Measurements from ENCODE around the gene GMDS. TPM values are rescaled to one million over a fixed set of nuclear protein-coding genes. Genes with fewer than 3 reads are reported as not detected.

The GMDS gene
- total RNA-seq, 2 experiments from 2014 or later = 31.1 to 35.9 TPM

- peak overlapping the region; percentile 38 for H3K4me3 Mint-ChIP-seq
- H3K27ac Mint-ChIP-seq = no peak overlapping the region
- ChIA-PET POLR2A (no interaction called here), CTCF (interaction anchor here (1.7 to 2.9 kb wide), 2 partner anchors 12 to 496 kb away, joined by 6 to 10 read pairs; no protein-coding TSS in a partner anchor)
- no peak for DNase-seq
- H3K9me3 Mint-ChIP-seq = no peaks in the 10 kb centered on the region
- H3K36me3 Mint-ChIP-seq (ENCODE audit: low read depth) = peaks cover 4% of the 10 kb centered on the region
- peaks cover 38% of the 10 kb centered on the region for H3K4me1 Mint-ChIP-seq
- peaks cover 63% of the 10 kb centered on the region for H3K27me3 Mint-ChIP-seq
Measured at GRCh38 chr6:1608222-1609040, 637.0 kb downstream of the GMDS start.

GRCh38 chr6:1607516-1608221, 637.7 kb downstream of the GMDS start:
- POLR2A ChIA-PET = no interaction called here
- H3K4me1 Mint-ChIP-seq = peaks cover 37% of the 10 kb centered on the region
- CTCF ChIA-PET = interaction anchor here (0.7 to 2.9 kb wide), 4 partner anchors 8 to 497 kb away, joined by 3 to 10 read pairs (median 6); no protein-coding TSS in a partner anchor
- H3K27ac Mint-ChIP-seq = peak overlapping the region; percentile 76
- H3K36me3 Mint-ChIP-seq (ENCODE audit: low read depth) = peaks cover 4% of the 10 kb centered on the region
- no peaks in the 10 kb centered on the region for H3K9me3 Mint-ChIP-seq
- peaks cover 63% of the 10 kb centered on the region for H3K27me3 Mint-ChIP-seq
- DNase-seq = no peak
- H3K4me3 Mint-ChIP-seq = peak overlapping the region; percentile 38

GRCh38 chr6:1606780-1607515, 638.5 kb downstream of the GMDS start:
- ChIA-PET POLR2A (no interaction called here), CTCF (interaction anchor here (0.7 to 2.9 kb wide), 5 partner anchors 8 to 497 kb away, joined by 3 to 10 read pairs (median 5); no protein-coding TSS in a partner anchor)
- peaks cover 32% of the 10 kb centered on the region for H3K4me1 Mint-ChIP-seq
- H3K36me3 Mint-ChIP-seq (ENCODE audit: low read depth) = peaks cover 4% of the 10 kb centered on the region
- H3K27ac Mint-ChIP-seq = peak overlapping the region; percentile 76
- peaks cover 63% of the 10 kb centered on the region for H3K27me3 Mint-ChIP-seq
- no peak for DNase-seq
- H3K9me3 Mint-ChIP-seq = no peaks in the 10 kb centered on the region
- H3K4me3 Mint-ChIP-seq = peak overlapping the region; percentile 15

GRCh38 chr6:1605893-1606779, 639.3 kb downstream of the GMDS start:
- ChIA-PET POLR2A (no interaction called here), CTCF (interaction anchor here (1.0 to 2.9 kb wide), 3 partner anchors 9 to 11 kb away, joined by 3 to 10 read pairs (median 5); no protein-coding TSS in a partner anchor)
- DNase-seq = no peak
- no peaks in the 10 kb centered on the region for H3K9me3 Mint-ChIP-seq
- H3K27me3 Mint-ChIP-seq = peaks cover 66% of the 10 kb centered on the region
- H3K36me3 Mint-ChIP-seq (ENCODE audit: low read depth) = peaks cover 4% of the 10 kb centered on the region
- H3K27ac Mint-ChIP-seq = no peak overlapping the region
- H3K4me1 Mint-ChIP-seq = peaks cover 30% of the 10 kb centered on the region
- H3K4me3 Mint-ChIP-seq = no peak overlapping the region

GRCh38 chr6:1605004-1605892, 640.2 kb downstream of the GMDS start:
- Mint-ChIP-seq H3K4me1 (peaks cover 26% of the 10 kb centered on the region), H3K9me3 (no peaks in the 10 kb centered on the region), H3K36me3 (ENCODE audit: low read depth) (peaks cover 4% of the 10 kb centered on the region), H3K27me3 (peaks cover 71% of the 10 kb centered on the region), H3K4me3 (no peak overlapping the region), H3K27ac (peak overlapping the region; percentile 46)
- DNase-seq = no peak
- ChIA-PET CTCF (interaction anchor here (0.6 to 1.0 kb wide), 3 partner anchors 12 to 13 kb away, joined by 3 to 4 read pairs (median 3); no protein-coding TSS in a partner anchor), POLR2A (no interaction called here)

GRCh38 chr6:1604158-1605003, 641.0 kb downstream of the GMDS start:
- CTCF ChIA-PET = interaction anchor here (0.6 to 0.7 kb wide), 2 partner anchors 12 to 13 kb away, joined by 3 to 4 read pairs; no protein-coding TSS in a partner anchor
- peaks cover 26% of the 10 kb centered on the region for H3K4me1 Mint-ChIP-seq
- POLR2A ChIA-PET = no interaction called here
- no peak overlapping the region for H3K27ac Mint-ChIP-seq
- no peaks in the 10 kb centered on the region for H3K9me3 Mint-ChIP-seq
- H3K27me3 Mint-ChIP-seq = peaks cover 80% of the 10 kb centered on the region
- H3K36me3 Mint-ChIP-seq (ENCODE audit: low read depth) = peaks cover 4% of the 10 kb centered on the region
- no peak overlapping the region for H3K4me3 Mint-ChIP-seq
- peak; percentile 48 for DNase-seq

- peaks cover 4% of the 10 kb centered on the region for H3K36me3 Mint-ChIP-seq (ENCODE audit: low read depth)
- POLR2A ChIA-PET = no interaction called here
- DNase-seq = no peak
- H3K4me1 Mint-ChIP-seq = peaks cover 24% of the 10 kb centered on the region
- H3K27me3 Mint-ChIP-seq = peaks cover 79% of the 10 kb centered on the region
- no peaks in the 10 kb centered on the region for H3K9me3 Mint-ChIP-seq
- no peak overlapping the region for H3K27ac Mint-ChIP-seq
- CTCF ChIA-PET = no interaction called here
- H3K4me3 Mint-ChIP-seq = no peak overlapping the region
Measured at GRCh38 chr6:1603708-1604107, 641.7 kb downstream of the GMDS start.

GRCh38 chr6:1602049-1602713, 643.2 kb downstream of the GMDS start:
- no peaks in the 10 kb centered on the region for H3K9me3 Mint-ChIP-seq
- H3K4me3 Mint-ChIP-seq = no peak overlapping the region
- H3K27ac Mint-ChIP-seq = no peak overlapping the region
- peaks cover 2% of the 10 kb centered on the region for H3K36me3 Mint-ChIP-seq (ENCODE audit: low read depth)
- peaks cover 12% of the 10 kb centered on the region for H3K4me1 Mint-ChIP-seq
- H3K27me3 Mint-ChIP-seq = peaks cover 76% of the 10 kb centered on the region
- DNase-seq = no peak
- ChIA-PET CTCF (interaction anchor here (1.0 to 1.3 kb wide), 2 partner anchors 12 to 837 kb away, joined by 3 read pairs; no protein-coding TSS in a partner anchor), POLR2A (no interaction called here)

GRCh38 chr6:1601158-1602048, 644.0 kb downstream of the GMDS start:
- no peak for DNase-seq
- ChIA-PET POLR2A (no interaction called here), CTCF (no interaction called here)
- H3K36me3 Mint-ChIP-seq (ENCODE audit: low read depth) = peaks cover 2% of the 10 kb centered on the region
- peaks cover 9% of the 10 kb centered on the region for H3K4me1 Mint-ChIP-seq
- H3K27ac Mint-ChIP-seq = no peak overlapping the region
- H3K9me3 Mint-ChIP-seq = no peaks in the 10 kb centered on the region
- H3K27me3 Mint-ChIP-seq = peaks cover 75% of the 10 kb centered on the region
- H3K4me3 Mint-ChIP-seq = no peak overlapping the region

GRCh38 chr6:1600764-1601157, 644.6 kb downstream of the GMDS start:
- Mint-ChIP-seq H3K9me3 (no peaks in the 10 kb centered on the region), H3K27ac (no peak overlapping the region), H3K27me3 (peaks cover 72% of the 10 kb centered on the region), H3K4me1 (peaks cover 11% of the 10 kb centered on the region), H3K36me3 (ENCODE audit: low read depth) (no peaks in the 10 kb centered on the region), H3K4me3 (no peak overlapping the region)
- POLR2A ChIA-PET = no interaction called here
- CTCF ChIA-PET = no interaction called here
- DNase-seq = no peak
